ENCODE data around the gene MRPL37.

MRPL37 gene

DNA sequence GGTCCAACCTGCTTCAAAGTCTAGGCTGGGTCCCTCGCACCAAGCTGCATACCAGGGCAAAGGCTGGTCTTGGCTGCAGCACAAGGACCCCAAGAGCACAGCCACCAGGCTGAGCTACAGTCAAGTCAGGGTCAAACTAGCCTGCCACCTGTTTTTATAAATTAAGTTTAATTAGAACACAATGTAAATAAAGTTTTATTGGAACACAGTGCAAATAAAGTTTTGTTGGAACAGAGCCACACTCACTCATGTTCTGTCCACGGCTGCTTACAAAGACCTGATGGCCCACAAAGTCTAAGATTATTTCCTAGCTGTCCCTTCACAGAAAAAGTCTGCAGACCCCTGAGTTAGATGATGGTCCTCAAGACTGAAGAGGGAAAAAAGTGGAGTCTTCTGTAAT, 66.2 kb downstream of the MRPL37 start:
- no peak for DNase-seq

GRCh38 chr1:54266908-54267307, 66.9 kb downstream of the MRPL37 start:
- DNase-seq, result no peak
